T47D (cell line): Measurements from ENCODE around the gene CEP85.

ENCODE experiments used
- DNase-seq, 2 experiments: peaks; one replicate each; pipeline versions ENCODE4 v3.0.0 to v3.0.0-alpha.2; 2011 to 2012; ENCODE audit warnings: low read depth in 1 of 2, low spot score in 1 of 2
- JUND ChIP-seq: IDR thresholded peaks from 2 replicates; pipeline ENCODE4 v1.6.1; 2012; ENCODE audit warnings: low read depth
- in situ Hi-C: cut with HindIII; loops from 2 replicates; pipeline ENCODE4 v1.10.0; 2016; ENCODE audit warnings: low sequenced_read_pairs, low pct_unique_long_range_greater_than_20kb

Gene CEP85

GRCh38 chr1:26321315-26322041 is 87.5 kb downstream of the CEP85 start:
- TF ChIP-seq JUND, result no peak
- in situ Hi-C loops, result no loop called here
- DNase-seq, result peak; percentile 56 to 83

- DNase-seq, result no peak
- in situ Hi-C loops, result no loop called here
- no peak for TF ChIP-seq JUND
These were observed 88.0 kb downstream of the CEP85 start for GRCh38 chr1:26322042-26322331.

GRCh38 chr1:26323382-26323781 is 89.4 kb downstream of the CEP85 start:
- in situ Hi-C loops, result no loop called here
- no peak for TF ChIP-seq JUND
- DNase-seq, result no peak

GRCh38 chr1:26324550-26324949 is 90.5 kb downstream of the CEP85 start:
- in situ Hi-C loops, result no loop called here
- DNase-seq, result no peak
- TF ChIP-seq JUND, result no peak

- in situ Hi-C loops, result no loop called here
- no peak for TF ChIP-seq JUND
- no peak for DNase-seq
These were observed 94.0 kb downstream of the CEP85 start for GRCh38 chr1:26327956-26328362.
